ENCODE data around the gene P2RX6. TPM values are rescaled to one million over a fixed set of nuclear protein-coding genes. Genes with fewer than 3 reads are reported as not detected.

Gene P2RX6
- total and polyA plus RNA-seq, 9 of the 15 experiments (the other 6 are each of a cell fraction or from before 2014, with no cell fraction given): 0.01 to 3.9 (median 1.5) TPM; not detected in 1

DNA sequence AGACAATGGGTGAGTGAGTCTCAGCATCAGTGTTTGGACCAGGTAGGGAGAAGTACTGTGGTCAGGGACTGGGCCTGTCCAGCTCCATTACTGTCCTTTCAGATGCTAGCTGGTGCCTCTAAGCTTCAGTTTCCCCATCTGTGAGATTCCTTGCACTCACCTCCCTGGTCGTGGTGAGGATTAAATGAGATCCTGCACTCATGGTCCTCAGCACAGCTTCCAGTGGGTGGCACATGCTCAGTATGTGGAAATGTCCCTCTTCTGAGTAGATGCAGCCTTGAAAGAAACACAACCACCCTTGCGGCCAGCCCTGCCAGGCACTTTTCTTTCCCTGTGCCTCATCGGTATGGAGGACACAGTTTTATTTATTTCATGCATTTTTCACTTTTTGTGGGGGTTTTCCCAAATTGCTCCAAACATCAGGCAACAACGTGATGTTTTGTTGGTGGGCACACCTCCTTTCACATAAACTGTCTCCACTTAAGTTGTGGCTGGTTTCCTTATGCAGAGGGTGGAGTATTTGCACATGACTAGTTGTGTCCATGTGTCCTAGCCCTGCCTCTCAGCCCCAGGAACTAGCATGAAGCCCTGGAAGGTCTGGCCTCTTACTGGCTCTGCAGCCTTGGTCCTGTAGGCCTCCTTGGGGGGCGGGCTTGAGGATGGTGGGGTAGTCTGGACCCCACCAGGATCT is 31.7 kb upstream of the P2RX6 start (continued):
- TF ChIP-seq, protein P1, sequence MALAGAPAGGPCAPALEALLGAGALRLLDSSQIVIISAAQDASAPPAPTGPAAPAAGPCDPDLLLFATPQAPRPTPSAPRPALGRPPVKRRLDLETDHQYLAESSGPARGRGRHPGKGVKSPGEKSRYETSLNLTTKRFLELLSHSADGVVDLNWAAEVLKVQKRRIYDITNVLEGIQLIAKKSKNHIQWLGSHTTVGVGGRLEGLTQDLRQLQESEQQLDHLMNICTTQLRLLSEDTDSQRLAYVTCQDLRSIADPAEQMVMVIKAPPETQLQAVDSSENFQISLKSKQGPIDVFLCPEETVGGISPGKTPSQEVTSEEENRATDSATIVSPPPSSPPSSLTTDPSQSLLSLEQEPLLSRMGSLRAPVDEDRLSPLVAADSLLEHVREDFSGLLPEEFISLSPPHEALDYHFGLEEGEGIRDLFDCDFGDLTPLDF (CRISPR knock-in tag; IDR thresholded peaks at IDR 0.05): peak; percentile 27; the same call in 1 of the 2 replicates
- no peak for TF ChIP-seq TRIM28 (IDR thresholded peaks at IDR 0.05)
- TF ChIP-seq MAFK (IDR thresholded peaks at IDR 0.05; ENCODE audit: low read length): no peak
- TF ChIP-seq RAD21 (CRISPR knock-in tag; conservative IDR thresholded peaks at IDR 0.05 in 1 of 2, IDR thresholded peaks at IDR 0.05 in 1 of 2): peak in 1 of 2 experiments; percentile 5; a peak in 1 of 4 replicates
- 0 out of 2 replicates have a peak, but pooled peaks have one; percentile 8 for TF ChIP-seq PHB (CRISPR knock-in tag; IDR thresholded peaks at IDR 0.05)
- 0 out of 2 replicates have a peak, but pooled peaks have one; percentile 23 for TF ChIP-seq CAMTA2 (CRISPR knock-in tag; conservative IDR thresholded peaks at IDR 0.05)
- no peak for TF ChIP-seq TGIF2 (CRISPR knock-in tag; IDR thresholded peaks at IDR 0.05)
- no peak for TF ChIP-seq TCF15 (CRISPR knock-in tag; IDR thresholded peaks at IDR 0.05)
- peak in 1 of 3 experiments; percentile 8 for TF ChIP-seq YY1 (IDR thresholded peaks at IDR 0.05; ENCODE audit: borderline replicate concordance in 1 of 3, control insufficient read depth in 1 of 3, extremely low read depth in 1 of 3, insufficient read depth in 3 of 3, insufficient read length in 1 of 3, insufficient replicate concordance in 2 of 3, low read depth in 1 of 3, low read length in 2 of 3)
- no peak for TF ChIP-seq BHLHE40 (IDR thresholded peaks at IDR 0.05; ENCODE audit: low read length)
- 0 out of 2 replicates have a peak, but pooled peaks have one; percentile 9 for TF ChIP-seq ZNF707 (CRISPR knock-in tag; conservative IDR thresholded peaks at IDR 0.05)
- TF ChIP-seq KLF13 (tag; IDR thresholded peaks at IDR 0.05; ENCODE audit: borderline replicate concordance, low read depth): 0 out of 2 replicates have a peak, but pooled peaks have one; percentile 29
- peak; percentile 19 for TF ChIP-seq SETDB1 (IDR thresholded peaks at IDR 0.05; ENCODE audit: low read length)
- no peak for TF ChIP-seq ATF2 (CRISPR knock-in tag; IDR thresholded peaks at IDR 0.05)
- no peak for TF ChIP-seq ZNF586 (CRISPR knock-in tag; conservative IDR thresholded peaks at IDR 0.05)

Measured in K562 (cell line).